Naive thymus-derived CD4-positive, alpha-beta T cell (primary cell): ENCODE data around the gene BMAL1. TPM values are rescaled to one million over a fixed set of nuclear protein-coding genes. Genes with fewer than 3 reads are reported as not detected.

Source experiments
- ATAC-seq: fragments of 150-1000 bp; cut with Tn5 transposase; 2 replicates; pipeline ENCODE4 v1.10.0; 2021; ENCODE audit warnings: mild to moderate bottlenecking, moderate library complexity
- CTCF ChIA-PET: fragments of 350-600 bp; sonication (Branson Sonifier 250); formaldehyde crosslinking; loops from one replicate; lab custom pipeline; 2021; ENCODE audit warnings: antibody characterized with exemption; lab: Charles Lee
- POLR2A ChIA-PET: fragments of 350-600 bp; sonication (Branson Sonifier 250); formaldehyde crosslinking; loops from one replicate; lab custom pipeline; 2021; ENCODE audit warnings: antibody characterized with exemption, inconsistent platforms; lab: Charles Lee
- DNase-seq, 9 donors: peaks; one replicate each; pipeline versions ENCODE4 v3.0.0 to v3.0.0-alpha.2; 2020 to 2022; ENCODE audit warnings: mixed read lengths in 1 of 9
- H3K27ac ChIP-seq: one replicate; pipeline ENCODE4 v1.7.0; 2013; ENCODE audit warnings: mild to moderate bottlenecking, low read depth, low read length, moderate library complexity
- H3K27me3 ChIP-seq, 2 donors: one replicate each; pipeline ENCODE4 v1.7.0; 2013; ENCODE audit warnings: low read length in 2 of 2, mild to moderate bottlenecking in 2 of 2, moderate library complexity in 2 of 2; ENCODE audit not compliant: control insufficient read depth in 2 of 2, insufficient read depth in 2 of 2
- H3K36me3 ChIP-seq, 3 experiments: 1 replicate in 2 of 3; 2 replicates in 1 of 3; pipeline ENCODE4 v1.7.0; 2013; ENCODE audit warnings: low read length in 3 of 3, mild to moderate bottlenecking in 3 of 3, moderate library complexity in 1 of 3; ENCODE audit not compliant: insufficient read depth in 3 of 3, control insufficient read depth in 2 of 3
- H3K4me1 ChIP-seq, 2 donors: one replicate each; pipeline ENCODE4 v1.7.0; 2013; ENCODE audit warnings: low read length in 2 of 2, mild to moderate bottlenecking in 2 of 2, moderate library complexity in 1 of 2; ENCODE audit not compliant: control insufficient read depth in 2 of 2, insufficient read depth in 2 of 2
- H3K4me3 ChIP-seq: 2 replicates; pipeline ENCODE4 v1.7.0; 2013; ENCODE audit warnings: mild to moderate bottlenecking, low read length
- H3K9me3 ChIP-seq, 3 experiments: 1 replicate in 2 of 3; 2 replicates in 1 of 3; pipeline ENCODE4 v1.7.0; 2013; ENCODE audit warnings: low read length in 3 of 3; ENCODE audit not compliant: control insufficient read depth in 2 of 3
- H3K27ac Mint-ChIP-seq, 9 donors: one replicate each; pipeline ENCODE4 v1.8.0; 2020 to 2022; ENCODE audit warnings: mixed read lengths in 9 of 9, mild to moderate bottlenecking in 8 of 9, moderate library complexity in 5 of 9, inconsistent platforms in 2 of 9
- H3K27me3 Mint-ChIP-seq, 5 donors: one replicate each; pipeline ENCODE4 v1.8.0; 2021 to 2022; ENCODE audit warnings: mixed read lengths in 5 of 5, mild to moderate bottlenecking in 1 of 5
- H3K36me3 Mint-ChIP-seq, 5 donors: one replicate each; pipeline ENCODE4 v1.8.0; 2020 to 2022; ENCODE audit warnings: mixed read lengths in 5 of 5, mild to moderate bottlenecking in 3 of 5, inconsistent platforms in 1 of 5
- H3K4me1 Mint-ChIP-seq, 7 donors: one replicate each; pipeline ENCODE4 v1.8.0; 2020 to 2022; ENCODE audit warnings: mixed read lengths in 7 of 7, mild to moderate bottlenecking in 3 of 7, inconsistent platforms in 1 of 7
- H3K4me3 Mint-ChIP-seq, 10 donors: one replicate each; pipeline ENCODE4 v1.8.0; 2020 to 2022; ENCODE audit warnings: mild to moderate bottlenecking in 10 of 10, mixed read lengths in 10 of 10, moderate library complexity in 6 of 10, inconsistent platforms in 2 of 10
- H3K9me3 Mint-ChIP-seq, 11 donors: one replicate each; pipeline ENCODE4 v1.8.0; 2020 to 2022; ENCODE audit warnings: mixed read lengths in 11 of 11, mild to moderate bottlenecking in 4 of 11, inconsistent platforms in 1 of 11, moderate library complexity in 1 of 11
- intact Hi-C, 2 donors: fragments of 100-400 bp; cut with micrococcal nuclease; formaldehyde crosslinking; loops; one replicate each; pipeline ENCODE4 v1.15.1; 2023
- polyA plus RNA-seq, 2 donors: library from polyadenylated mRNA; unstranded; fragments of 300-500 nt; fragmentation: Illumina TruSeq; gene quantifications; one replicate each; pipeline ENCODE4 v1.2.3, GENCODE V29; 2021
- total RNA-seq, 6 experiments: library from RNA in 5 of 6; stranded (reverse) in 5 of 6; gene quantifications; 1 replicate in 5 of 6; 2 replicates in 1 of 6; pipeline ENCODE4 v1.2.3 and lab custom pipeline; 2021 to 2026

BMAL1 gene
- total and polyA plus RNA-seq, 7 experiments from 2014 or later, result 12.8 to 88.3 (median 47.9) TPM

- DNase-seq, result no peak
- CTCF ChIA-PET, result interaction anchor here (0.6 kb wide), 1 partner anchor 20 kb away, joined by 3 read pairs; no protein-coding TSS in a partner anchor
- Histone ChIP-seq H3K27me3 (no peaks in the 10 kb centered on the region), H3K4me3 (no peak overlapping the region), H3K27ac (no peak overlapping the region), H3K36me3 (peaks cover 0 to 27% (median 0%) of the 10 kb centered on the region in 3 experiments), H3K4me1 (peaks cover 20 to 21% of the 10 kb centered on the region in 2 donors), H3K9me3 (no peaks in the 10 kb centered on the region)
- Mint-ChIP-seq H3K27me3 (no peaks in the 10 kb centered on the region), H3K4me1 (peaks cover 35 to 95% (median 91%) of the 10 kb centered on the region in 7 donors), H3K9me3 (no peaks in the 10 kb centered on the region), H3K27ac (peak overlapping the region in 2 of 9 donors; percentile 4 to 40), H3K36me3 (peaks cover 17 to 43% (median 26%) of the 10 kb centered on the region in 5 donors), H3K4me3 (peak overlapping the region in 1 of 10 donors; percentile 33)
- intact Hi-C loops, result loop anchor here in 1 of 2 donors (5.0 kb wide), 1 partner anchor 38 kb away; the partner anchor contains the start of gene BMAL1
- no peak for ATAC-seq
- POLR2A ChIA-PET, result interaction anchor here (0.9 kb wide), 1 partner anchor 31 kb away, joined by 3 read pairs; no protein-coding TSS in a partner anchor
Measured at GRCh38 chr11:13314676-13315394, 37.2 kb downstream of the BMAL1 start.

- H3K4me1 ChIP-seq, result peaks cover 20 to 21% of the 10 kb centered on the region in 2 donors
- Mint-ChIP-seq H3K4me1 (peaks cover 34 to 94% (median 89%) of the 10 kb centered on the region in 7 donors), H3K27me3 (no peaks in the 10 kb centered on the region), H3K9me3 (no peaks in the 10 kb centered on the region), H3K36me3 (peaks cover 15 to 34% (median 21%) of the 10 kb centered on the region in 5 donors), H3K27ac (peak overlapping the region in 4 of 9 donors; percentile 4 to 56 (median 30)), H3K4me3 (peak overlapping the region in 6 of 10 donors; percentile 1 to 49 (median 14))
- no peaks in the 10 kb centered on the region for H3K9me3 ChIP-seq
- ChIA-PET POLR2A (no interaction called here), CTCF (interaction anchor here (1.0 kb wide), 1 partner anchor 22 kb away, joined by 3 read pairs; no protein-coding TSS in a partner anchor)
- peaks cover 0 to 18% (median 0%) of the 10 kb centered on the region in 3 experiments for H3K36me3 ChIP-seq
- intact Hi-C loops, result loop anchor here in 1 of 2 donors (5.0 kb wide), 1 partner anchor 38 kb away; the partner anchor contains the start of gene BMAL1
- no peaks in the 10 kb centered on the region for H3K27me3 ChIP-seq
- peak; percentile 10 for ATAC-seq
- no peak for DNase-seq
- no peak overlapping the region for H3K27ac ChIP-seq
- H3K4me3 ChIP-seq, result no peak overlapping the region
Measured at GRCh38 chr11:13315517-13316432, 38.2 kb downstream of the BMAL1 start.

DNA sequence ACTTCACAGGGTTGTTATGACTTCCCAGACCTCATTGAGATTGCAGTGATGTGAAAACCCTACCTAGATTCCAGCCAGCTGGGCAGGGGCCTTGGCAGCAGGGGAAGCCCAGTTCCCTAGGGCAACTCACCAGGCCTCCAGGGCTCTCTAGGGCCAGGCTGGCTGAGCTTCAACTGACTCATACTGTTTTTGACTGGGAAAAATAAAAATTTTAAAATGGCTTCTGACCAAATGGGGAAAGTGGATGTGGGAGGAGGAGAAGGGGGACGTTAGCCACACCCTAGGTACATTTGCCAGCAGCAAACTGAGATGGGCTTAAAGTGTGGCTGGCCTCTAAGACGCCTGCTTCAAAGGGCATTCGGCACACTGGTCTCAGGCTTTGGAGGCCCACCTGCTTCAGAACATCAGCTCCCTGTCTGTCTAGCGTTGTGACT is 39.0 kb downstream of the BMAL1 start:
- POLR2A ChIA-PET, result no interaction called here
- no peaks in the 10 kb centered on the region for H3K9me3 Mint-ChIP-seq
- H3K36me3 Mint-ChIP-seq, result peaks cover 8 to 26% (median 13%) of the 10 kb centered on the region in 5 donors
- no peaks in the 10 kb centered on the region for H3K27me3 Mint-ChIP-seq
- CTCF ChIA-PET, result no interaction called here
- intact Hi-C loops, result loop anchor here in 1 of 2 donors (5.0 kb wide), 1 partner anchor 39 kb away; the partner anchor contains the start of gene BMAL1
- peak overlapping the region in 3 of 10 donors; percentile 1 to 18 (median 4) for H3K4me3 Mint-ChIP-seq
- H3K4me1 Mint-ChIP-seq, result peaks cover 36 to 93% (median 87%) of the 10 kb centered on the region in 7 donors
- H3K9me3 ChIP-seq, result no peaks in the 10 kb centered on the region
- ATAC-seq (no peak), DNase-seq (no peak)
- H3K27me3 ChIP-seq, result no peaks in the 10 kb centered on the region
- H3K4me3 ChIP-seq, result no peak overlapping the region
- H3K36me3 ChIP-seq, result peaks cover 0 to 17% (median 0%) of the 10 kb centered on the region in 3 experiments
- H3K4me1 ChIP-seq, result peaks cover 20 to 21% of the 10 kb centered on the region in 2 donors
- H3K27ac ChIP-seq, result no peak overlapping the region
- H3K27ac Mint-ChIP-seq, result peak overlapping the region in 3 of 9 donors; percentile 14 to 51 (median 28)

DNA sequence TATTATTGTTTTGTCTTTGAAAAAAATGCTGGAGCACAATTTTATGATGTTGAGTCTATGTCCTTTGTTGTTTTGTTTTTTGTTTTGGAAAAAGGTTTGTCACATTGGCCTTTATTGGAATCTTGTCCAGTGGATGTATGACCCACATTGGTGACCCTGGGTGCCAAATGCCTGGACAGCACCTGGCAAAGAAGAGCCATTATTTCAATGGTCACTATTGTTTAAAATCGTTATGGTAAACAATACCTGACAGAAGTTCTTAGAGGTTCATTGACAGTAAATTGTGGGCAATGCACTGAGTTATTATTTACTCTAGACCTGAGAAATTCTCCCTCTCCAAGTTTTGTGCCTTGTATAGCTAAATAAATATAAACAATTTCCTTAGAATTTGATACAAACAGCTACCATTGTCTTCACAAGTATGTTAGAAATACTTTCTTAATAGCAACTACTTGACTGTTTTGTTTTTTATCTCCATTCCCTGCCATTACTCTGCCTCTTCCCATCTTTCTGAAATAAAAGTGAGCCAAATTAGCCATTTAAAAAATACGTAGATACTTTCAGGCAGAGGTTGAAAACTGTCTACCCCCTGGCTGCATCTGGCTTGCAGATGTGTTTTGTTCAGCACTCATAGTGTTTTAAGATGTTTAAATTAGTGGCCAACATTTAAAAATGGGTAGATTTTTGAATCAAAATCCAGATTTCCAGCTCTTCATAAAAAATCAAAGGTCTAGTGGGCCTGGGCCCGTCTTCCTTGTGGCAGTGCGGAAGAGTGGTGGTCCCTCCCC is 39.9 kb downstream of the BMAL1 start:
- Histone ChIP-seq H3K9me3 (no peaks in the 10 kb centered on the region), H3K4me1 (peaks cover 20 to 21% of the 10 kb centered on the region in 2 donors), H3K4me3 (no peak overlapping the region), H3K36me3 (peaks cover 0 to 17% (median 0%) of the 10 kb centered on the region in 3 experiments), H3K27ac (no peak overlapping the region), H3K27me3 (no peaks in the 10 kb centered on the region)
- H3K27me3 Mint-ChIP-seq, result no peaks in the 10 kb centered on the region
- peak overlapping the region in 5 of 10 donors; percentile 10 to 56 (median 28) for H3K4me3 Mint-ChIP-seq
- no peaks in the 10 kb centered on the region for H3K9me3 Mint-ChIP-seq
- peak overlapping the region in 3 of 9 donors; percentile 15 to 55 (median 41) for H3K27ac Mint-ChIP-seq
- intact Hi-C loops, result loop anchor here (2.0 to 5.0 kb wide), 2 partner anchors 17 to 40 kb away; partner anchors contain the start of gene BMAL1 (in 1 of the 2)
- ChIA-PET CTCF (interaction anchor here (0.6 kb wide), 1 partner anchor 25 kb away, joined by 3 read pairs; no protein-coding TSS in a partner anchor), POLR2A (no interaction called here)
- DNase-seq, result no peak
- ATAC-seq, result no peak
- H3K36me3 Mint-ChIP-seq, result peaks cover 5 to 18% (median 12%) of the 10 kb centered on the region in 5 donors
- peaks cover 44 to 93% (median 84%) of the 10 kb centered on the region in 7 donors for H3K4me1 Mint-ChIP-seq

DNA sequence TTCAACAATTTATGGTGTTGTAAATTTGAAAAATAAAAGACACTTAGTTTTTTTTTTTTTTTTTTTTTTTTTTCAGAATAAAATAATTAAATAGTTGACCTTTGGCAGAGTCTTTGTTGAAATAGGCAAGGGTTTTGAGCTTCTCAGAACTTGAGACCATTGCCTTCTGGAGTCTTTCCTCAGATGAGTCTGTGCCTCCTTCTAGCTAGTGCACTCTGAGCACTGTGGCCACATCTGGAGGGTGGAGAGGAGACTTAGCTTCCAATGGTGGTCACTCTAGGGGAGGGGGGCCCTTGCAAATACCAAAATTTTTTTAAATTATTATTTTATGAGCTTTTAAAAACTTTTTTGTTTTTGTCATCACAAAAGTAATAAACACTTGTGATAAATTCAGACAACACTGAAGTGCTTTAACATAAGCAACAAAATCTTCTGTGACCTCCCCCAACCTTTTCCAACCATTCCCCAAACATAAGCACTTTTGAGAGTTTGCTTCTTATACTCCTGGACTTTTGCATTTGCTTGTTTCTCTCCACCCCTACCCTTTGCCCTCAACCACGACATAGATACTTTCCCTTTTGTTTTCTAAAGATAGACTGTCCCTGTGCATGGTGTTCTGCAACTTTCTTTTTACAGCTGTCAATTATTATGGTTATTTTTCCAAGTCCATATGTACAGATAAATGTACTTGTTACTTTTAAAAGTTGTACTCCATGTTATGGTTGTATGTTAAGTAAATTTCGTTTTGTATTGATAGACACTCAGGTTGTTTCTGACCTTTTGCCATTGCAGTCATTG is 41.1 kb downstream of the BMAL1 start:
- no peaks in the 10 kb centered on the region for H3K9me3 ChIP-seq
- peaks cover 0 to 12% (median 0%) of the 10 kb centered on the region in 3 experiments for H3K36me3 ChIP-seq
- no peaks in the 10 kb centered on the region for H3K27me3 ChIP-seq
- no peaks in the 10 kb centered on the region for H3K9me3 Mint-ChIP-seq
- H3K36me3 Mint-ChIP-seq, result peaks cover 0 to 12% (median 6%) of the 10 kb centered on the region in 5 donors
- peaks cover 20 to 21% of the 10 kb centered on the region in 2 donors for H3K4me1 ChIP-seq
- intact Hi-C loops, result loop anchor here (1.0 to 5.0 kb wide), 3 partner anchors 16 to 41 kb away; partner anchors contain the start of gene BMAL1 (in 1 of the 2)
- peak overlapping the region in 6 of 10 donors; percentile 24 to 71 (median 36) for H3K4me3 Mint-ChIP-seq
- H3K27me3 Mint-ChIP-seq, result no peaks in the 10 kb centered on the region
- no peak overlapping the region for H3K4me3 ChIP-seq
- H3K27ac Mint-ChIP-seq, result peak overlapping the region in 5 of 9 donors; percentile 1 to 45 (median 36)
- no peak for DNase-seq
- POLR2A ChIA-PET, result interaction anchor here (0.6 kb wide), 1 partner anchor 421 kb away, joined by 6 read pairs; no protein-coding TSS in a partner anchor
- peak; percentile 52 for ATAC-seq
- peaks cover 39 to 88% (median 73%) of the 10 kb centered on the region in 7 donors for H3K4me1 Mint-ChIP-seq
- CTCF ChIA-PET, result interaction anchor here (0.6 to 2.1 kb wide), 2 partner anchors 17 to 24 kb away, joined by 3 to 5 read pairs; no protein-coding TSS in a partner anchor
- H3K27ac ChIP-seq, result no peak overlapping the region
